HepG2 (cell line): ENCODE results near the gene ACOXL. TPM values are rescaled to one million over a fixed set of nuclear protein-coding genes. Genes with fewer than 3 reads are reported as not detected.
A peak's percentile ranks its signal among the peaks of the same experiment; 100 is the strongest.

Experiments
- BCLAF1 ChIP-seq: fragments of 450-650 bp; IDR thresholded peaks from 2 replicates; pipeline ENCODE4 v1.6.1; 2017; ENCODE audit warnings: mild to moderate bottlenecking
- CCDC6 ChIP-seq: sonication (generic); formaldehyde crosslinking; IDR thresholded peaks from 2 replicates; pipeline ENCODE4 v1.8.1; 2022; ENCODE audit warnings: mild to moderate bottlenecking, missing genetic modification reagents, moderate library complexity
- DRAP1 ChIP-seq: IDR thresholded peaks from 2 replicates; pipeline ENCODE4 v1.6.1; 2016; ENCODE audit warnings: missing genetic modification reagents, missing compliant biosample characterization
- GATAD2A ChIP-seq: IDR thresholded peaks from 2 replicates; pipeline ENCODE4 v1.6.1; 2016
- MAFF ChIP-seq: IDR thresholded peaks from 2 replicates; pipeline ENCODE4 v1.6.1; 2011; ENCODE audit warnings: low read depth, low read length, improper control_type of control experiment
- MLXIP ChIP-seq: sonication (generic); formaldehyde crosslinking; IDR thresholded peaks from 2 replicates; pipeline ENCODE4 v1.9.0; 2021; ENCODE audit warnings: missing genetic modification reagents, borderline replicate concordance
- MNT ChIP-seq: fragments of 450-650 bp; IDR thresholded peaks from 2 replicates; pipeline ENCODE4 v1.6.1; 2016
- NBN ChIP-seq: fragments of 450-650 bp; conservative IDR thresholded peaks from 2 replicates; pipeline ENCODE4 v1.6.1; 2017
- NFYC ChIP-seq: IDR thresholded peaks from 2 replicates; pipeline ENCODE4 v1.6.1; 2016; ENCODE audit warnings: missing genetic modification reagents, missing compliant biosample characterization
- RXRB ChIP-seq: IDR thresholded peaks from 2 replicates; pipeline ENCODE4 v1.6.1; 2016; ENCODE audit warnings: borderline replicate concordance, missing genetic modification reagents, missing compliant biosample characterization
- SIX1 ChIP-seq: sonication (generic); formaldehyde crosslinking; IDR thresholded peaks from 2 replicates; pipeline ENCODE4 v1.4.0; 2020; ENCODE audit warnings: missing genetic modification reagents, borderline replicate concordance
- SP2 ChIP-seq: sonication (generic); formaldehyde crosslinking; IDR thresholded peaks from 2 replicates; pipeline ENCODE4 v1.5.1; 2020; ENCODE audit warnings: mild to moderate bottlenecking, missing genetic modification reagents
- TARDBP ChIP-seq: sonication (generic); formaldehyde crosslinking; IDR thresholded peaks from 2 replicates; pipeline ENCODE4 v1.8.0; 2022; ENCODE audit warnings: mild to moderate bottlenecking, missing genetic modification reagents
- ZBTB49 ChIP-seq: sonication (generic); formaldehyde crosslinking; IDR thresholded peaks from 2 replicates; pipeline ENCODE4 v1.4.0; 2020; ENCODE audit warnings: missing genetic modification reagents, borderline replicate concordance
- ZNF264 ChIP-seq: sonication (generic); formaldehyde crosslinking; IDR thresholded peaks from 2 replicates; pipeline ENCODE4 v1.4.0; 2020; ENCODE audit warnings: missing genetic modification reagents
- ZNF431 ChIP-seq: sonication (generic); formaldehyde crosslinking; IDR thresholded peaks from 2 replicates; pipeline ENCODE4 v1.9.0; 2022; ENCODE audit warnings: missing genetic modification reagents, low read depth, mild to moderate bottlenecking, borderline replicate concordance
- ZNF468 ChIP-seq: sonication (generic); formaldehyde crosslinking; IDR thresholded peaks from 2 replicates; pipeline ENCODE4 v1.8.0; 2022; ENCODE audit warnings: mild to moderate bottlenecking, moderate library complexity, missing genetic modification reagents
- ZNF530 ChIP-seq: sonication (generic); formaldehyde crosslinking; IDR thresholded peaks from 2 replicates; pipeline ENCODE4 v1.5.0; 2020; ENCODE audit warnings: low read depth, mild to moderate bottlenecking, missing genetic modification reagents
- ZNF572 ChIP-seq: sonication (generic); formaldehyde crosslinking; IDR thresholded peaks from 2 replicates; pipeline ENCODE4 v1.5.1; 2020; ENCODE audit warnings: mild to moderate bottlenecking, missing genetic modification reagents
- ZSCAN29 ChIP-seq: sonication (generic); formaldehyde crosslinking; conservative IDR thresholded peaks from 2 replicates; pipeline ENCODE4 v1.4.0; 2020; ENCODE audit warnings: mild to moderate bottlenecking, missing genetic modification reagents
- polyA plus RNA-seq, 8 experiments: library from polyadenylated mRNA; depleted of rRNA in 3 of 8; stranded (reverse) in 7 of 8; unstranded in 1 of 8; fragments of >200 nt; fragmentation: Illumina TruSeq in 4 of 8; extraction: Trizol in 4 of 8; gene quantifications; 2 replicates each; pipeline versions ENCODE4 v1.2.1 to v1.2.3, GENCODE V29; 2011 to 2016; ENCODE audit warnings: low read depth in 4 of 8, missing spikeins in 1 of 8, mixed read lengths in 1 of 8; ENCODE audit not compliant: insufficient read depth in 1 of 8
- total RNA-seq, 5 experiments: library from RNA; depleted of rRNA; stranded (reverse); fragments of >200 nt; fragmentation: Illumina TruSeq; extraction: Trizol; gene quantifications; 2 replicates each; pipeline ENCODE4 v1.2.3, GENCODE V29; 2016; ENCODE audit warnings: low read depth in 1 of 5

The ACOXL gene
- total and polyA plus RNA-seq, 2 of the 13 experiments (the other 11 are each of a cell fraction or from before 2014, with no cell fraction given) = not detected

GRCh38 chr2:111116843-111117597, 384.6 kb downstream of the ACOXL start (continued):
- TF ChIP-seq ZNF264 (CRISPR knock-in tag) (no peak), DRAP1 (CRISPR knock-in tag) (0 out of 2 replicates have a peak, but pooled peaks have one; percentile 30), ZNF530 (CRISPR knock-in tag) (no peak), CCDC6 (no peak), RXRB (CRISPR knock-in tag) (peak; percentile 54; the same call in 1 of the 2 replicates), ZNF431 (0 out of 2 replicates have a peak, but pooled peaks have one; percentile 62), NBN (no peak), TARDBP (CRISPR knock-in tag) (no peak), ZNF468 (CRISPR knock-in tag) (no peak), BCLAF1 (no peak), MAFF (no peak), SP2 (CRISPR knock-in tag) (no peak), ZSCAN29 (CRISPR knock-in tag) (no peak), MNT (no peak), GATAD2A (CRISPR knock-in tag) (peak; percentile 72), ZNF572 (CRISPR knock-in tag) (0 out of 2 replicates have a peak, but pooled peaks have one; percentile 24), NFYC (no peak), MLXIP (CRISPR knock-in tag) (no peak), SIX1 (CRISPR knock-in tag) (no peak), ZBTB49 (no peak)
